Measurements from ENCODE around the gene BTBD16. TPM values are rescaled to one million over a fixed set of nuclear protein-coding genes. Genes with fewer than 3 reads are reported as not detected.

The BTBD16 gene
- total and polyA plus RNA-seq, 4 donors, result 0.42 to 2.8 (median 1.8) TPM

GRCh38 chr10:122277526-122278136, 6.5 kb downstream of the BTBD16 start:
- H3K9me3 ChIP-seq (ENCODE audit: control insufficient read depth in 4 of 4, low read length in 3 of 4), result no peaks in the 10 kb centered on the region
- no peaks in the 10 kb centered on the region for H3K36me3 ChIP-seq (ENCODE audit: control insufficient read depth in 4 of 4, insufficient read depth in 3 of 4, low read depth in 1 of 4, low read length in 3 of 4)
- H3K9ac ChIP-seq (ENCODE audit: low read depth in 1 of 2, low read length in 2 of 2), result no peak overlapping the region
- no peaks in the 10 kb centered on the region for H3K27me3 ChIP-seq (ENCODE audit: control insufficient read depth in 4 of 4, insufficient read depth in 4 of 4, low read length in 3 of 4)
- TF ChIP-seq HNF4A (conservative IDR thresholded peaks at IDR 0.05), result no peak
- no peak for TF ChIP-seq YY1 (IDR thresholded peaks at IDR 0.05)
- TF ChIP-seq ZBTB33 (IDR thresholded peaks at IDR 0.05), result no peak
- TF ChIP-seq TAF1 (conservative IDR thresholded peaks at IDR 0.05), result no peak
- TF ChIP-seq NR2F2 (IDR thresholded peaks at IDR 0.05), result no peak
- TF ChIP-seq EGR1 (IDR thresholded peaks at IDR 0.05; ENCODE audit: low read depth in 2 of 2), result no peak
- TF ChIP-seq JUND (IDR thresholded peaks at IDR 0.05), result no peak
- TF ChIP-seq HNF4G (IDR thresholded peaks at IDR 0.05), result no peak
- no peak for TF ChIP-seq RAD21 (IDR thresholded peaks at IDR 0.05)
- TF ChIP-seq GABPA (IDR thresholded peaks at IDR 0.05 in 1 of 2, conservative IDR thresholded peaks at IDR 0.05 in 1 of 2), result no peak
- TF ChIP-seq ATF3 (IDR thresholded peaks at IDR 0.05), result no peak
- TF ChIP-seq FOXA2 (IDR thresholded peaks at IDR 0.05), result no peak
- TF ChIP-seq, protein P1, sequence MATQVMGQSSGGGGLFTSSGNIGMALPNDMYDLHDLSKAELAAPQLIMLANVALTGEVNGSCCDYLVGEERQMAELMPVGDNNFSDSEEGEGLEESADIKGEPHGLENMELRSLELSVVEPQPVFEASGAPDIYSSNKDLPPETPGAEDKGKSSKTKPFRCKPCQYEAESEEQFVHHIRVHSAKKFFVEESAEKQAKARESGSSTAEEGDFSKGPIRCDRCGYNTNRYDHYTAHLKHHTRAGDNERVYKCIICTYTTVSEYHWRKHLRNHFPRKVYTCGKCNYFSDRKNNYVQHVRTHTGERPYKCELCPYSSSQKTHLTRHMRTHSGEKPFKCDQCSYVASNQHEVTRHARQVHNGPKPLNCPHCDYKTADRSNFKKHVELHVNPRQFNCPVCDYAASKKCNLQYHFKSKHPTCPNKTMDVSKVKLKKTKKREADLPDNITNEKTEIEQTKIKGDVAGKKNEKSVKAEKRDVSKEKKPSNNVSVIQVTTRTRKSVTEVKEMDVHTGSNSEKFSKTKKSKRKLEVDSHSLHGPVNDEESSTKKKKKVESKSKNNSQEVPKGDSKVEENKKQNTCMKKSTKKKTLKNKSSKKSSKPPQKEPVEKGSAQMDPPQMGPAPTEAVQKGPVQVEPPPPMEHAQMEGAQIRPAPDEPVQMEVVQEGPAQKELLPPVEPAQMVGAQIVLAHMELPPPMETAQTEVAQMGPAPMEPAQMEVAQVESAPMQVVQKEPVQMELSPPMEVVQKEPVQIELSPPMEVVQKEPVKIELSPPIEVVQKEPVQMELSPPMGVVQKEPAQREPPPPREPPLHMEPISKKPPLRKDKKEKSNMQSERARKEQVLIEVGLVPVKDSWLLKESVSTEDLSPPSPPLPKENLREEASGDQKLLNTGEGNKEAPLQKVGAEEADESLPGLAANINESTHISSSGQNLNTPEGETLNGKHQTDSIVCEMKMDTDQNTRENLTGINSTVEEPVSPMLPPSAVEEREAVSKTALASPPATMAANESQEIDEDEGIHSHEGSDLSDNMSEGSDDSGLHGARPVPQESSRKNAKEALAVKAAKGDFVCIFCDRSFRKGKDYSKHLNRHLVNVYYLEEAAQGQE (IDR thresholded peaks at IDR 0.05), result no peak
- TF ChIP-seq, protein P2, sequence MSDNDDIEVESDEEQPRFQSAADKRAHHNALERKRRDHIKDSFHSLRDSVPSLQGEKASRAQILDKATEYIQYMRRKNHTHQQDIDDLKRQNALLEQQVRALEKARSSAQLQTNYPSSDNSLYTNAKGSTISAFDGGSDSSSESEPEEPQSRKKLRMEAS (IDR thresholded peaks at IDR 0.05), result no peak
- TF ChIP-seq SP1 (IDR thresholded peaks at IDR 0.05), result no peak
- no peak for TF ChIP-seq RXRA (IDR thresholded peaks at IDR 0.05)
- TF ChIP-seq, protein P3, sequence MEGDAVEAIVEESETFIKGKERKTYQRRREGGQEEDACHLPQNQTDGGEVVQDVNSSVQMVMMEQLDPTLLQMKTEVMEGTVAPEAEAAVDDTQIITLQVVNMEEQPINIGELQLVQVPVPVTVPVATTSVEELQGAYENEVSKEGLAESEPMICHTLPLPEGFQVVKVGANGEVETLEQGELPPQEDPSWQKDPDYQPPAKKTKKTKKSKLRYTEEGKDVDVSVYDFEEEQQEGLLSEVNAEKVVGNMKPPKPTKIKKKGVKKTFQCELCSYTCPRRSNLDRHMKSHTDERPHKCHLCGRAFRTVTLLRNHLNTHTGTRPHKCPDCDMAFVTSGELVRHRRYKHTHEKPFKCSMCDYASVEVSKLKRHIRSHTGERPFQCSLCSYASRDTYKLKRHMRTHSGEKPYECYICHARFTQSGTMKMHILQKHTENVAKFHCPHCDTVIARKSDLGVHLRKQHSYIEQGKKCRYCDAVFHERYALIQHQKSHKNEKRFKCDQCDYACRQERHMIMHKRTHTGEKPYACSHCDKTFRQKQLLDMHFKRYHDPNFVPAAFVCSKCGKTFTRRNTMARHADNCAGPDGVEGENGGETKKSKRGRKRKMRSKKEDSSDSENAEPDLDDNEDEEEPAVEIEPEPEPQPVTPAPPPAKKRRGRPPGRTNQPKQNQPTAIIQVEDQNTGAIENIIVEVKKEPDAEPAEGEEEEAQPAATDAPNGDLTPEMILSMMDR (IDR thresholded peaks at IDR 0.05; ENCODE audit: low read depth, low read length, missing input control), result no peak
- no peak for TF ChIP-seq FOXA1 (IDR thresholded peaks at IDR 0.05)
- no peak overlapping the region for H3K4me3 ChIP-seq (ENCODE audit: low read depth in 1 of 3, low read length in 3 of 3)
- DNase-seq (ENCODE audit: low spot score), result no peak
- WGBS, result 86% methylated on average over 10 of the region's 10 CpGs
- no peak overlapping the region for H3K27ac ChIP-seq (ENCODE audit: low read depth in 1 of 2, low read length in 2 of 2)
- H3K4me1 ChIP-seq (ENCODE audit: control insufficient read depth in 4 of 4, insufficient read depth in 4 of 4, low read length in 3 of 4), result no peaks in the 10 kb centered on the region
